Astrocyte (in vitro differentiated cells and primary cell): ENCODE data around the gene TMTC2.

ENCODE experiments used
- EZH2 ChIP-seq: IDR thresholded peaks from 2 replicates; pipeline ENCODE4 v1.6.1; 2012; ENCODE audit warnings: mild to moderate bottlenecking, low read length, inconsistent platforms; ENCODE audit not compliant: insufficient read depth
- TF ChIP-seq, protein P1 (sequence below): IDR thresholded peaks from 2 replicates; pipeline ENCODE4 v1.5.1; 2011; ENCODE audit warnings: low read depth, mild to moderate bottlenecking, inconsistent platforms, low read length, moderate library complexity; ENCODE audit not compliant: insufficient read depth

GRCh38 chr12:82930301-82930700 is 243.6 kb downstream of the TMTC2 start:
- TF ChIP-seq, protein P1, sequence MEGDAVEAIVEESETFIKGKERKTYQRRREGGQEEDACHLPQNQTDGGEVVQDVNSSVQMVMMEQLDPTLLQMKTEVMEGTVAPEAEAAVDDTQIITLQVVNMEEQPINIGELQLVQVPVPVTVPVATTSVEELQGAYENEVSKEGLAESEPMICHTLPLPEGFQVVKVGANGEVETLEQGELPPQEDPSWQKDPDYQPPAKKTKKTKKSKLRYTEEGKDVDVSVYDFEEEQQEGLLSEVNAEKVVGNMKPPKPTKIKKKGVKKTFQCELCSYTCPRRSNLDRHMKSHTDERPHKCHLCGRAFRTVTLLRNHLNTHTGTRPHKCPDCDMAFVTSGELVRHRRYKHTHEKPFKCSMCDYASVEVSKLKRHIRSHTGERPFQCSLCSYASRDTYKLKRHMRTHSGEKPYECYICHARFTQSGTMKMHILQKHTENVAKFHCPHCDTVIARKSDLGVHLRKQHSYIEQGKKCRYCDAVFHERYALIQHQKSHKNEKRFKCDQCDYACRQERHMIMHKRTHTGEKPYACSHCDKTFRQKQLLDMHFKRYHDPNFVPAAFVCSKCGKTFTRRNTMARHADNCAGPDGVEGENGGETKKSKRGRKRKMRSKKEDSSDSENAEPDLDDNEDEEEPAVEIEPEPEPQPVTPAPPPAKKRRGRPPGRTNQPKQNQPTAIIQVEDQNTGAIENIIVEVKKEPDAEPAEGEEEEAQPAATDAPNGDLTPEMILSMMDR: no peak
- no peak for TF ChIP-seq EZH2
